GM06990 (cell line): Measurements from ENCODE around the gene XRN2.

Source experiments
- DNase-seq: peaks from one replicate; pipeline ENCODE4 v3.0.0-alpha.2; 2011; ENCODE audit not compliant: insufficient read length; ENCODE audit errors: extremely low read depth
- H3K27me3 ChIP-seq: replicated peaks from 2 replicates; pipeline ENCODE4 v1.6.0; 2011; ENCODE audit warnings: low read length; ENCODE audit not compliant: control insufficient read depth, insufficient read depth
- H3K36me3 ChIP-seq: 2 replicates; pipeline ENCODE4 v1.5.1; 2011; ENCODE audit warnings: low read length; ENCODE audit not compliant: control insufficient read depth, insufficient read depth
- H3K4me3 ChIP-seq: replicated peaks from 2 replicates; pipeline ENCODE4 v1.5.1; 2011; ENCODE audit warnings: low read depth, mild to moderate bottlenecking, control low read depth, low read length
- CTCF ChIP-seq: IDR thresholded peaks from 2 replicates; pipeline ENCODE4 v1.5.1; 2011; ENCODE audit warnings: low read length, control low read depth, mild to moderate bottlenecking, inconsistent platforms; ENCODE audit not compliant: insufficient read depth, poor library complexity, severe bottlenecking

XRN2 gene

GRCh38 chr20:21286775-21287174, 16.4 kb upstream of the XRN2 start:
- TF ChIP-seq CTCF: no peak
- Histone ChIP-seq H3K36me3 (no peaks in the 10 kb centered on the region), H3K27me3 (no peaks in the 10 kb centered on the region), H3K4me3 (no peak overlapping the region)
- DNase-seq: no peak

DNA sequence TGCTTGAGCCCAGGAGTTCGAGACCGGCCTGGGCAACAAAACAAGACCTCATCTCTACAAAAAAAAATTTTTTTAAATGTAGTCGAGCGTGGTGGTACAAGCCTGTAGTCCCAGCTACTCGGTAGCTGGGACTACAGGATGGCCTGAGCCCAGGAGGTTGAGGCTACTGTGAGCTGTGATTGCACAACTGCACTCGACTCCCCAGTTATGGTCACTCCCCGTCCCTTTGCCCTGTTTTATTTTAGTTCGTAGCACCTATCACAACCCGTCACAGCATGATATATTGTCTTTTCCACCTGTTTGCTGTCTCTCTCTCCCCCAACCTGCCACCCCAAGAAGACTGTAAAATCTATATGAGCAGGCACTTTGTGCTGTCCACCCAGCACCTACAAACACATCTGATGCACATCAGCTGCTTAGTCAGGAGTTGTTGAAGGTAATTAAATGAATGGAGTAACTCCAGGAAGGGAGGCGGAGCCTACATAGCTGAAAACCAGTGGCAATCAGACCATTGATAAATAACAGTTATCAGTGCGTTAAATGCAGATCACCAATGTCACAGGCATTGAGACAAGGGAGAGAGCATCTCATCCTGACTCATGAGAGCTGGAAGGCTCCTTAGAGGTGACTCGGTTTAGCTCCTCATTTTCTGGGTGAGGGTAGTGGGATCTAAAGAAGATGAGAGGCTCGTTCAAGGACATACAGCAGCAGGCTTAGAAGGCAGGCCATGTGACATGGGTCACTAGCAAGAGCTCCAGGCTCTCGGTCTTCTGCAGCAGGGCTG, 14.4 kb upstream of the XRN2 start:
- Histone ChIP-seq H3K36me3 (no peaks in the 10 kb centered on the region), H3K4me3 (no peak overlapping the region), H3K27me3 (no peaks in the 10 kb centered on the region)
- no peak for DNase-seq
- no peak for TF ChIP-seq CTCF

DNA sequence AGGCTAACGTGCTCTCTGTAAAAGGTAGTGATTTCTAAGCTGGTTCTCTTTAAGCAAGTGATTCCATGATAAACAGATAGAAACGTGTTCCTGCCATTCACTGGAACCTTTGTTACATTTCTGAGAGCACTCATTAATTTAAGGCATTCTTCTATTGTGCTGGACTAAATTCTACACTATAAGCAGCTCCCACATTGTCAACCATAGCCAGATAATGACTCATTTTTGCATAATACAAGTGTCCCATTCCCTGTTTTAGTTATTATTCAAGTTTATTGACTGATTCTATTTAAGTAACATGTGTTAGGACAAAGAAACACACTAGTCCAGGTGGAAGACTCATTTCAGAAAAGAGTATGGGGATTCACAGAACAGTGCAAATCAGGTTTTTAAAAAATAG, 13.5 kb upstream of the XRN2 start:
- H3K27me3 ChIP-seq: no peaks in the 10 kb centered on the region
- no peaks in the 10 kb centered on the region for H3K36me3 ChIP-seq
- no peak for DNase-seq
- TF ChIP-seq CTCF: no peak
- no peak overlapping the region for H3K4me3 ChIP-seq

GRCh38 chr20:21291026-21291425, 12.1 kb upstream of the XRN2 start:
- H3K36me3 ChIP-seq: no peaks in the 10 kb centered on the region
- DNase-seq: no peak
- no peak for TF ChIP-seq CTCF
- no peaks in the 10 kb centered on the region for H3K27me3 ChIP-seq
- H3K4me3 ChIP-seq: no peak overlapping the region

- no peak for TF ChIP-seq CTCF
- H3K4me3 ChIP-seq: no peak overlapping the region
- no peak for DNase-seq
- H3K36me3 ChIP-seq: no peaks in the 10 kb centered on the region
- no peaks in the 10 kb centered on the region for H3K27me3 ChIP-seq
Observed at GRCh38 chr20:21294755-21295154, 8.4 kb upstream of the XRN2 start.
